ENCODE data around the gene COA7. TPM values are rescaled to one million over a fixed set of nuclear protein-coding genes. Genes with fewer than 3 reads are reported as not detected.
"Not testable (repeated sequence)": the region's sequence is repeated elsewhere in the genome, so short reads cannot be mapped to it uniquely, and the experiment has no call there.

COA7 gene
- total RNA-seq, 2 experiments from 2014 or later = 13.6 TPM

DNA sequence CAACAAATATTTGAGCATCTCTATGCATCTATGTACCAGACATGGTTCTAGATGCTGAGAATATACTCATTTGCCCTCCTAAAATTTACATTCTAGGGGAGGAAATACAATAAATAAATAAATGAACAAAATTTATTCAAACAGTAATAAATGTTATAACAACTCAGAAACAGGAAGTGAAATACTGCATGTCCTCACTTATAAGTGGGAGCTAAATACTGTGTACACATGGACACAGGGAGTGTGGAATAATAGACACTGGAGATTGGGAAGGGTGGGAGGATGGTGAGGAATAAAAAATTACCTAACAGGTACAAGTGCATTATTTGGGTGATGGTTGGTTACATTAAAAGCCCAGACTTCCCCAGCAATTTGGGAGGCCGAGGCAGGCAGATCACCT, 4.3 kb downstream of the COA7 start:
- ChIA-PET POLR2A (no interaction called here), CTCF (no interaction called here)
- Mint-ChIP-seq H3K27ac (no peak overlapping the region), H3K4me3 (no peak overlapping the region), H3K27me3 (no peaks in the 10 kb centered on the region), H3K4me1 (peaks cover 26% of the 10 kb centered on the region), H3K9me3 (no peaks in the 10 kb centered on the region), H3K36me3 (ENCODE audit: low read depth) (peaks cover 37% of the 10 kb centered on the region)
- DNase-seq = no peak

DNA sequence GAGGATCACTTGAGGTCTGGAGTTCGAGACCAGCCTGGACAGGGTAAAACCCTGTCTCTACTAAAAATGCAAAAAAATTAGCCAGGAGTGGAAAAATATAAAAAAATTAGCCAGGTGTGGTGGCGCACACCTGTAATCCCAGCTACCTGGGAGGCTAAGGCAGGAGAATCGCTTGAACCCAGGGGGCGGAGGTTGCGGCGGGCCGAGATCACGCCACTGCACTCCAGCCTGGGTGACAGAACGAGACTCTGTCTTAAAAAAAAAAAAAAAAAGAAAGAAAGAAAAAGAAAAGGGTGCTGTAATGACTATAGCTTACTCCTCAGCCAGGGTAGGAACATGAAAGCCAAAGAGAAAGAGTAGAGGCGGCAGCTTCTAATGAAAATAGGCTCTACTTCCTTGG, 4.8 kb downstream of the COA7 start:
- H3K4me1 Mint-ChIP-seq = peaks cover 21% of the 10 kb centered on the region
- H3K9me3 Mint-ChIP-seq, POLR2A ChIA-PET, DNase-seq, H3K27ac Mint-ChIP-seq, H3K27me3 Mint-ChIP-seq, CTCF ChIA-PET, H3K4me3 Mint-ChIP-seq: not testable (repeated sequence)
- peaks cover 40% of the 10 kb centered on the region for H3K36me3 Mint-ChIP-seq (ENCODE audit: low read depth)

DNA sequence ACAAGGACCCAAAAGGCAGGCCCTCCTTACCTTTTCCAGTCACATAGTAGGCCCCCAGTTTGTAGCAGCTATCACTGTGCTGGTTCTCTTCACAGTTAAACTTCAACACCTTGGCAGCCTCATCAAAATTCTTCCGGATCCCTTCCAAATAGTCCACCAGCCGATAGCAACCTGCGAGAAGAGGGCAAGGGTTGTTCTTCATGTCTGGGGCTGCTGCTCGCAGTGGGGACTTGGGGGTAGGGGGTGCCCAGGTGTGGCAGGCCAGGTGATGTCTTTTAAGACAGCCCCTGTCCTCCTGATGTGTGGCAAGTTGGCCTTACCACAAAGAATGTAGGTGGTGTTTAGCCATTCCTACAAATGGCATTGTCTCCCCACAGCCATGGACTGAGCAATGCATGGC, 5.5 kb downstream of the COA7 start:
- DNase-seq = no peak
- no peak overlapping the region for H3K4me3 Mint-ChIP-seq
- peaks cover 17% of the 10 kb centered on the region for H3K4me1 Mint-ChIP-seq
- H3K36me3 Mint-ChIP-seq (ENCODE audit: low read depth) = peaks cover 45% of the 10 kb centered on the region
- H3K27ac Mint-ChIP-seq = no peak overlapping the region
- H3K27me3 Mint-ChIP-seq = no peaks in the 10 kb centered on the region
- ChIA-PET CTCF (no interaction called here), POLR2A (no interaction called here)
- H3K9me3 Mint-ChIP-seq = no peaks in the 10 kb centered on the region

DNA sequence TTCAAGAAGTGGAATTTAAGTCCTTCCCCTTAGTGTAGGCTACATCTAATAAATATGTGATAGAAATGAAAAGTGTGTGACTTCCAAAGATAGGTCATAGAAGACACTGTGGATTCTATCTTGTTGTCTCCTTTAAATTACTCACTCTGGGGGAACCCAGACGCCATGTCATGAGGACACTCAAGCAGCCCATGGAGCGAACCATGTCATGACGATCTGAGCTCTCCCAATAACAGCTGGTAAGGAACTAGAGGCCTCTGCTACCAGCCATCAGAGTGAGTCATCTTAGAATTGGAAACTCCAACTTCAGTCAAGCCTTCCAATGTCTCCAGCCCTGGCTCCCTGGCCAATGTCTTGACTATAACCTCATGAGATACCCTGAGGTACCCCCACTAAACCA, 6.3 kb downstream of the COA7 start:
- H3K4me1 Mint-ChIP-seq = peaks cover 11% of the 10 kb centered on the region
- no peak overlapping the region for H3K27ac Mint-ChIP-seq
- ChIA-PET CTCF (no interaction called here), POLR2A (no interaction called here)
- H3K27me3 Mint-ChIP-seq = no peaks in the 10 kb centered on the region
- DNase-seq = no peak
- peaks cover 52% of the 10 kb centered on the region for H3K36me3 Mint-ChIP-seq (ENCODE audit: low read depth)
- H3K9me3 Mint-ChIP-seq = no peaks in the 10 kb centered on the region
- no peak overlapping the region for H3K4me3 Mint-ChIP-seq

DNA sequence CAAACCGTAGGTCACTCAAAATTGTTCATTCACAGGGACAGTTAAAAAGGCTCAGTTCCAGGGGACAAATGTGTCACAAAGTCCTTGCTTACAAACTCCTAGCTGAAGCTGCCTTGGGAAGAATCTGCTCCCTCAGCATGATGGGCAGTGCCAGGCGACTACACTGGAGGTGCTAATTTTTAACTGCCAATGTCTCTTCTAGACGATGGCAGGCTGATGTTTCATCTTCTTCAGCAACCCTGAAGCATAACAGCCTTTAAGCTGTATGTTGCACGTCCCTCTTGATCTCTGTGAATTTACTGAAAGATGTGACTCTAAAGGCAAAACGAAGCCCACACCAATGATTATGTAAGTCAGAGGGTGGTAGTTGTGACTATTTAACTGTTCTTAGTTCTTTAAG, 11.3 kb downstream of the COA7 start:
- H3K27me3 Mint-ChIP-seq = no peaks in the 10 kb centered on the region
- POLR2A ChIA-PET = interaction anchor here (0.6 to 2.5 kb wide), 7 partner anchors 10 to 283 kb away, joined by 3 to 10 read pairs (median 5); partner anchors contain the start of genes ORC1, PRPF38A, SHISAL2A and TUT4
- H3K4me3 Mint-ChIP-seq = no peak overlapping the region
- H3K4me1 Mint-ChIP-seq = peaks cover 16% of the 10 kb centered on the region
- H3K27ac Mint-ChIP-seq = no peak overlapping the region
- peaks cover 39% of the 10 kb centered on the region for H3K36me3 Mint-ChIP-seq (ENCODE audit: low read depth)
- CTCF ChIA-PET = interaction anchor here (0.6 to 5.1 kb wide), 22 partner anchors 10 to 547 kb away, joined by 3 to 37 read pairs (median 5); partner anchors contain the start of genes COA7, ORC1, PRPF38A and SHISAL2A
- H3K9me3 Mint-ChIP-seq = no peaks in the 10 kb centered on the region
- DNase-seq = no peak

DNA sequence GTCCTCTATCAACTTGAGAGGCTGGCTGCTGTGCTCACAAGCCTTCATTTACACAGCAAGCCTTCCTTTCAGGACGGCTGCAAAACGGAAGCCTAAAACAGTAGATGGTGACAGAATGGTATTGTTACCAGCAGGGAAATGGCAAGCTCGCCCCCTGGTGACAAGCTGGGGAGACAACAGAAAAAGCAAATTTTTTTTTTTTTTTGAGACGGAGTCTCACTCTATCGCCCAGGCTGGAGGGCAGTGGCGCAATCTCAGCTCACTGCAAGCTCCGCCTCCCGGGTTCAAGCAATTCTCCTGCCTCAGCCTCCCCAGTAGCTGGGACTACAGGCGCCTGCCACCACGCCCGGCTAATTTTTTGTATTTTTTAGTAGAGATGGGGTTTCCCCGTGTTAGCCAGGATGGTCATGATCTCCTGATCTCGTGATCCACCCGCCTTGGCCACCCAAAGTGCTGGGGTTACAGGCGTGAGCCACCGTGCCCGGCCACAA, 11.8 kb downstream of the COA7 start:
- CTCF ChIA-PET = interaction anchor here (0.6 to 5.1 kb wide), 25 partner anchors 11 to 546 kb away, joined by 3 to 37 read pairs (median 5); partner anchors contain the start of genes COA7, GPX7, ORC1 and PRPF38A
- not testable (repeated sequence) for H3K4me3 Mint-ChIP-seq, H3K9me3 Mint-ChIP-seq, H3K27me3 Mint-ChIP-seq
- Mint-ChIP-seq H3K36me3 (ENCODE audit: low read depth) (peaks cover 36% of the 10 kb centered on the region), H3K4me1 (peaks cover 16% of the 10 kb centered on the region), H3K27ac (peak overlapping the region; percentile 48)
- peak; percentile 84 for DNase-seq
- POLR2A ChIA-PET = interaction anchor here (0.6 to 2.5 kb wide), 7 partner anchors 17 to 282 kb away, joined by 3 to 10 read pairs (median 5); partner anchors contain the start of genes ORC1, PRPF38A, SHISAL2A and TUT4

DNA sequence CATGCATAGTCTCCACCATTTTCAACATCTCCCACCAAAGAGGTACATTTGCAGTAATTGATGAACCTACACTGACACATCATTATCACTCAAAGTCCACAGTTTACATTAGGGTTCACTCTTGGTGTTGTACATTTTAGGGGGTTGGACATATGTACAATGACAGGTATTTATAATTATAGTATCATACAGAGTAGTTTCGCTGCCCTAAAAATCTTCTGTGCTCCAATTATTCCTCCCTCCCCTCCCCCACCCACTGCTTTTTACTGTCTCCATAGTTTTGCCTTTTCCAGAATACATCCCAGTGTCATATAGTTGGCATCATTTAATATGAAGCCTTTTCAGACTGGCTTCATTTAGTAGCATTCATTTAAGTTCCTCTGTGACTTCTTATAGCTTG, 13.6 kb downstream of the COA7 start:
- CTCF ChIA-PET = interaction anchor here (1.0 to 5.1 kb wide), 2 partner anchors 131 to 280 kb away, joined by 3 to 37 read pairs; partner anchors contain the start of genes ORC1 and PRPF38A
- Mint-ChIP-seq H3K27me3 (no peaks in the 10 kb centered on the region), H3K9me3 (no peaks in the 10 kb centered on the region), H3K4me1 (peaks cover 16% of the 10 kb centered on the region), H3K4me3 (no peak overlapping the region), H3K27ac (no peak overlapping the region), H3K36me3 (ENCODE audit: low read depth) (peaks cover 34% of the 10 kb centered on the region)
- POLR2A ChIA-PET = interaction anchor here (1.0 to 2.5 kb wide), 3 partner anchors 52 to 319 kb away, joined by 3 to 9 read pairs (median 4); partner anchors contain the start of gene SHISAL2A
- no peak for DNase-seq

DNA sequence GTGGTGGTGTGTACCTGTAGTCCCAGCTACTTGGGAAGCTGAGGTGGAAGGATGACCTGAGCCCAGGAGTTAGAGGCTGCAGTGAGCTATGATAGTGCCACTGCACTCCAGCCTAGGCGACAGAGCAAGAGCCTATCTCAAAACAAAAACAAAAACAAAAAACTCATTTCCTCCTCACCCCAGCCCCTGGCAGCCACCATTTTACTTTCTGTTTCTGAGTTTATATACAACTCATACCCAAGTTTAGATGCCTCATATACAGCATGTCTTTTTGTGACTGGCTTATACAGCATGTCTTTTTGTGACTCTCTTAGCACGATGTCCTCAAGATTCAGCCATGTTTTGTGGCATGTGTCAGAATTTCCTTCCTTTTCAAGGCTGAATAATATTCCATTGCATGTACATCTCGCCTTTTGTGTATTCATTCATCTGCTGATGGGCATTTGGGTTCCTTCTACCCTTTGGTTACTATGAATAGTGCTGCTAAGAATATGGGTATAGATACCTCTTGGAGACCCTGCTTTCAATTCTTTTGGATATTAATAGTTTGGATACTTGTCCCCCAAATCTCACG, 14.7 kb downstream of the COA7 start:
- ChIA-PET CTCF (interaction anchor here (5.1 kb wide), 1 partner anchor 279 kb away, joined by 37 read pairs; the partner anchor contains the start of genes ORC1 and PRPF38A), POLR2A (interaction anchor here (1.1 to 1.3 kb wide), 2 partner anchors 44 to 80 kb away, joined by 3 to 4 read pairs; no protein-coding TSS in a partner anchor)
- Mint-ChIP-seq H3K27ac (peak overlapping the region; percentile 0), H3K36me3 (ENCODE audit: low read depth) (peaks cover 31% of the 10 kb centered on the region), H3K4me3 (no peak overlapping the region), H3K4me1 (peaks cover 16% of the 10 kb centered on the region), H3K9me3 (no peaks in the 10 kb centered on the region), H3K27me3 (no peaks in the 10 kb centered on the region)
- DNase-seq = no peak

DNA sequence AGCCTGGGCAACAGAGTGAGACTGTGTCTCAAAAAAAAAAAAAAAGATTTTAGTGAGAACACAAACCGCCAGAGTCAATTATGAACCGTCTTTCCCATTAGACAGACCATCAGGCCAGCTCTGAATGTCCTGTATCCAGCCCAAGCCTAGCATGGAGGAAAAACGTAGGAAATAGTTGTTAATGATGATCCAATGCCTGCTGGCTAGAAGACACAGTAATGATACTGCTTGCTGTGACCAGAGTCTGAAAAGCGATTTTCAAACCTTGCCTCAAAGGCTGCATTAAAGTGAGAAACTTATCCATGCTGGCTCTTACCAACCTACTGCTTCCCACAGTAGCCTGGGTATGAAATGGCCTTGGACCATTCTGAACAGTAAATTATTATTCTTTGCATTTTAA, 17.0 kb downstream of the COA7 start:
- CTCF ChIA-PET = interaction anchor here (1.1 kb wide), 1 partner anchor 16 kb away, joined by 3 read pairs; no protein-coding TSS in a partner anchor
- Mint-ChIP-seq H3K27me3 (no peaks in the 10 kb centered on the region), H3K4me1 (peaks cover 14% of the 10 kb centered on the region)

DNA sequence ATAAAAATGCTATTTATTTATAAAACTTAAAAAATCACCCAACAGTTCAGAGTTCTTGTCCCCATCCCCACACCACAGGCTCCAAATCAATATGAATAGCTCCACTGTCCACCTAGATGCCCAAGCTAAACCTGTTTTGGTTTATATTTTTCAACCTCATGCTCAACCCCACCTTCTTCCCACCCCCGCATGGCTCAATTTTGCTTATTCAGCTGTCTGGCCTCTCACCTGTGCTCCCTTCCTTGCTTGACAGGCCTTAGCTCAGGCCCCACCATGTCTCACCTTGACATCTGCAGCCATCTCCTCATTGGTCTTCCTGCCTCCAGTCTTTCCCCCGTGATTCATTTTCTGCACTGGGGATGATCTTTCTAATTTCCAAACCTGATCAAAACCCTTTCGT, 17.8 kb downstream of the COA7 start:
- H3K9me3 Mint-ChIP-seq = no peaks in the 10 kb centered on the region
- DNase-seq = no peak
- no peak overlapping the region for H3K4me3 Mint-ChIP-seq
- no peaks in the 10 kb centered on the region for H3K27me3 Mint-ChIP-seq
- peaks cover 10% of the 10 kb centered on the region for H3K4me1 Mint-ChIP-seq
- POLR2A ChIA-PET = no interaction called here
- peaks cover 12% of the 10 kb centered on the region for H3K36me3 Mint-ChIP-seq (ENCODE audit: low read depth)
- CTCF ChIA-PET = interaction anchor here (1.1 to 1.2 kb wide), 2 partner anchors 13 to 15 kb away, joined by 3 to 5 read pairs; no protein-coding TSS in a partner anchor
- H3K27ac Mint-ChIP-seq = no peak overlapping the region

More for the DNA sequence above, 17.0 kb downstream of the COA7 start:
- POLR2A ChIA-PET = no interaction called here
- no peaks in the 10 kb centered on the region for H3K9me3 Mint-ChIP-seq
- no peak overlapping the region for H3K27ac Mint-ChIP-seq
- H3K4me3 Mint-ChIP-seq = no peak overlapping the region
- peaks cover 14% of the 10 kb centered on the region for H3K36me3 Mint-ChIP-seq (ENCODE audit: low read depth)
- DNase-seq = no peak

DNA sequence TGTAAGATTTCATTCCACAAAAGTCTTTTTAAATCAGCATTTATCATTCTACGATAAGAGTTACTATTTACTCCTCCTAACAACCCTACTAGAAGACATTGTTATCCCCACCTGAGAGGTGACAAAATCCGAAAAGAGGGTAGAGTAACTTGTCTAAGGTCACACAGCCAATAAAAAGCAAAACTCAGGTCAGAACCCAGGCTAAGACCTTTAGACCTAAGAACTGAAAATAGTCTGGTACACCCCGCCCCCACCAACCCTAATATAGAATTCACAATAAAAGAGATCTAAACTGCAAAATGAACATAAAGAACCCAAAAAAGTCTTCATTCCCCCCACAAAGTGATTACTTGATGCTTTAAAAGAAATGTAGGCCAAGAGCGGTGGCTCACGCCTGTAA, 18.6 kb downstream of the COA7 start:
- Mint-ChIP-seq H3K4me1 (peaks cover 15% of the 10 kb centered on the region), H3K27ac (no peak overlapping the region), H3K9me3 (no peaks in the 10 kb centered on the region), H3K27me3 (no peaks in the 10 kb centered on the region), H3K4me3 (no peak overlapping the region), H3K36me3 (ENCODE audit: low read depth) (peaks cover 7% of the 10 kb centered on the region)
- DNase-seq = no peak
- ChIA-PET CTCF (no interaction called here), POLR2A (no interaction called here)

DNA sequence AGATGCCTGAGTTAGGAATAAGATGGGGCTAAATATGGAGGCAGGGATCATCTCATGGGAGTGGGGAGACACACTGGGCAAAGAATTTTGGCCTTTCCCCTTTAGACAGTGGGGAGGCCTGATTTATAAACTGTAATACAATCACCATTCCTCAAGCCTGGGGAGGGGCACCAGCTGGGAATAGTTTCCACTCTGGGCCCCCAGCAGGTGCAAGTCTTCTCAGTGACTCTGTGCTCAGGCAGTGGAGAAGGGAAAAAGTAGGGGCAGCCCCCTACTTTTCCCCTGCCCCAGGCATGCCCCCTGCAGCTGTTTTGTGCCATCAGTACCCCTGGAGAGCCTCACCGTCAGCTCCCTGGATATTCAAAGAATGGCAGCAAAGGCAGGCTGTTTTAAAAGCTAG, 19.1 kb downstream of the COA7 start:
- Mint-ChIP-seq H3K4me1 (peaks cover 20% of the 10 kb centered on the region), H3K36me3 (ENCODE audit: low read depth) (peaks cover 7% of the 10 kb centered on the region), H3K9me3 (no peaks in the 10 kb centered on the region), H3K4me3 (no peak overlapping the region), H3K27me3 (no peaks in the 10 kb centered on the region), H3K27ac (no peak overlapping the region)
- no peak for DNase-seq
- ChIA-PET CTCF (no interaction called here), POLR2A (interaction anchor here (0.8 kb wide), 1 partner anchor 9 kb away, joined by 3 read pairs; no protein-coding TSS in a partner anchor)

GRCh38 chr1:52677076-52677806, 20.9 kb downstream of the COA7 start:
- H3K4me3 Mint-ChIP-seq = no peak overlapping the region
- no peak for DNase-seq

More at GRCh38 chr1:52677076-52677806, 20.9 kb downstream of the COA7 start:
- no peak overlapping the region for H3K27ac Mint-ChIP-seq
- ChIA-PET CTCF (no interaction called here), POLR2A (interaction anchor here (1.5 kb wide), 1 partner anchor 273 kb away, joined by 6 read pairs; the partner anchor contains the start of genes ORC1 and PRPF38A)
- no peaks in the 10 kb centered on the region for H3K27me3 Mint-ChIP-seq
- no peaks in the 10 kb centered on the region for H3K36me3 Mint-ChIP-seq (ENCODE audit: low read depth)
- no peaks in the 10 kb centered on the region for H3K9me3 Mint-ChIP-seq
- H3K4me1 Mint-ChIP-seq = peaks cover 17% of the 10 kb centered on the region

Measured in activated CD4-positive, alpha-beta memory T cell treated with anti-CD3 and anti-CD28 coated beads, Interleukin-2, amount 10 ng/mL, durations not matched to agents 7 days and 5 days (primary cell).